MCF 10A (cell line): ENCODE results near the gene TTC7B. TPM values are rescaled to one million over a fixed set of nuclear protein-coding genes. Genes with fewer than 3 reads are reported as not detected.

Experiments
- BruUV-seq: library from RNA; stranded (reverse); fragments of 400-500 nt; replicated peaks from 2 replicates; lab custom pipeline; 2021; lab: Mats Ljungman, UMichigan
- CTCF ChIA-PET: fragments of 300-600 bp; sonication (Branson Sonifier 250); formaldehyde crosslinking; extraction: SDS; loops from one replicate; lab custom pipeline; 2021; ENCODE audit warnings: antibody characterized with exemption, inconsistent platforms; lab: Yijun Ruan, JAX
- POLR2A ChIA-PET: fragments of 300-600, 350-650 bp; sonication (Branson Sonifier 250); formaldehyde crosslinking; extraction: SDS; loops from one replicate; lab custom pipeline; 2020; ENCODE audit warnings: antibody characterized with exemption, inconsistent platforms; lab: Yijun Ruan, JAX
- DNase-seq: peaks from one replicate; pipeline ENCODE4 v3.0.0-alpha.2; 2018; ENCODE audit not compliant: unreplicated experiment
- H3K27ac Mint-ChIP-seq: one replicate; pipeline ENCODE4 v1.8.0; 2022; ENCODE audit warnings: mild to moderate bottlenecking, low read depth, mixed read lengths; ENCODE audit not compliant: unreplicated experiment
- H3K27me3 Mint-ChIP-seq: one replicate; pipeline ENCODE4 v1.8.0; 2022; ENCODE audit warnings: mixed read lengths; ENCODE audit not compliant: insufficient read depth, unreplicated experiment
- H3K36me3 Mint-ChIP-seq: one replicate; pipeline ENCODE4 v1.8.0; 2022; ENCODE audit warnings: mild to moderate bottlenecking, moderate library complexity, mixed read lengths; ENCODE audit not compliant: insufficient read depth, unreplicated experiment
- H3K4me1 Mint-ChIP-seq: one replicate; pipeline ENCODE4 v1.8.0; 2022; ENCODE audit warnings: mixed read lengths; ENCODE audit not compliant: insufficient read depth, unreplicated experiment
- H3K4me3 Mint-ChIP-seq: one replicate; pipeline ENCODE4 v1.8.0; 2022; ENCODE audit warnings: mild to moderate bottlenecking, moderate library complexity, mixed read lengths; ENCODE audit not compliant: unreplicated experiment
- H3K9me3 Mint-ChIP-seq: one replicate; pipeline ENCODE4 v1.8.0; 2022; ENCODE audit warnings: mixed read lengths; ENCODE audit not compliant: unreplicated experiment
- CTCF ChIP-seq: fragments of 200-600 bp; IDR thresholded peaks from one replicate; pipeline ENCODE4 v1.8.0; 2022; ENCODE audit warnings: antibody characterized with exemption, mild to moderate bottlenecking; ENCODE audit not compliant: unreplicated experiment
- intact Hi-C: fragments of 100-400 bp; cut with micrococcal nuclease; formaldehyde crosslinking; loops from 2 replicates; pipeline ENCODE4 v1.14.1; 2022
- total RNA-seq: library from RNA; stranded (reverse); gene quantifications from 2 replicates; pipeline ENCODE4 v1.2.3, GENCODE V29; 2022

Gene TTC7B
- total RNA-seq, 1 experiment from 2014 or later: 31.1 TPM

GRCh38 chr14:90742252-90742651 is 74.0 kb downstream of the TTC7B start:
- no peaks in the 10 kb centered on the region for H3K9me3 Mint-ChIP-seq
- DNase-seq: no peak
- no peak for TF ChIP-seq CTCF
- BruUV-seq: no TSS peak
- H3K36me3 Mint-ChIP-seq: peaks cover 7% of the 10 kb centered on the region
- POLR2A ChIA-PET: no interaction called here
- H3K27me3 Mint-ChIP-seq: no peaks in the 10 kb centered on the region
- H3K4me1 Mint-ChIP-seq: no peaks in the 10 kb centered on the region
- H3K4me3 Mint-ChIP-seq: no peak overlapping the region
- intact Hi-C loops: no loop called here
- H3K27ac Mint-ChIP-seq: no peak overlapping the region
- CTCF ChIA-PET: interaction anchor here (0.7 to 1.4 kb wide), 3 partner anchors 12 to 55 kb away, joined by 3 to 5 read pairs (median 4); no protein-coding TSS in a partner anchor

- BruUV-seq: no TSS peak
- CTCF ChIA-PET: interaction anchor here (0.7 to 1.4 kb wide), 3 partner anchors 11 to 54 kb away, joined by 3 to 5 read pairs (median 4); no protein-coding TSS in a partner anchor
- no peak overlapping the region for H3K4me3 Mint-ChIP-seq
- POLR2A ChIA-PET: no interaction called here
- no peaks in the 10 kb centered on the region for H3K4me1 Mint-ChIP-seq
- H3K36me3 Mint-ChIP-seq: peaks cover 7% of the 10 kb centered on the region
- no peak overlapping the region for H3K27ac Mint-ChIP-seq
- DNase-seq: no peak
- H3K27me3 Mint-ChIP-seq: no peaks in the 10 kb centered on the region
- no peaks in the 10 kb centered on the region for H3K9me3 Mint-ChIP-seq
- no peak for TF ChIP-seq CTCF
- intact Hi-C loops: no loop called here
Observed at GRCh38 chr14:90741682-90741946, 74.6 kb downstream of the TTC7B start.

GRCh38 chr14:90740946-90741681 is 75.1 kb downstream of the TTC7B start:
- Mint-ChIP-seq H3K27me3 (no peaks in the 10 kb centered on the region), H3K36me3 (peaks cover 7% of the 10 kb centered on the region), H3K27ac (no peak overlapping the region), H3K4me1 (no peaks in the 10 kb centered on the region), H3K4me3 (no peak overlapping the region), H3K9me3 (no peaks in the 10 kb centered on the region)
- TF ChIP-seq CTCF: no peak
- no TSS peak for BruUV-seq
- CTCF ChIA-PET: no interaction called here
- POLR2A ChIA-PET: no interaction called here
- DNase-seq: no peak
- intact Hi-C loops: no loop called here

GRCh38 chr14:90740081-90740480 is 76.1 kb downstream of the TTC7B start:
- H3K4me1 Mint-ChIP-seq: no peaks in the 10 kb centered on the region
- POLR2A ChIA-PET: no interaction called here
- CTCF ChIA-PET: no interaction called here
- no peaks in the 10 kb centered on the region for H3K9me3 Mint-ChIP-seq
- no peak overlapping the region for H3K27ac Mint-ChIP-seq
- no peak for DNase-seq
- H3K4me3 Mint-ChIP-seq: no peak overlapping the region
- no peaks in the 10 kb centered on the region for H3K27me3 Mint-ChIP-seq
- peaks cover 7% of the 10 kb centered on the region for H3K36me3 Mint-ChIP-seq
- BruUV-seq: no TSS peak
- TF ChIP-seq CTCF: no peak
- intact Hi-C loops: no loop called here
